GM06990 (cell line): ENCODE data around the gene DIAPH1.

Source experiments
- DNase-seq: peaks from one replicate; pipeline ENCODE4 v3.0.0-alpha.2; 2011; ENCODE audit not compliant: insufficient read length; ENCODE audit errors: extremely low read depth
- H3K27me3 ChIP-seq: replicated peaks from 2 replicates; pipeline ENCODE4 v1.6.0; 2011; ENCODE audit warnings: low read length; ENCODE audit not compliant: control insufficient read depth, insufficient read depth
- H3K36me3 ChIP-seq: 2 replicates; pipeline ENCODE4 v1.5.1; 2011; ENCODE audit warnings: low read length; ENCODE audit not compliant: control insufficient read depth, insufficient read depth
- H3K4me3 ChIP-seq: replicated peaks from 2 replicates; pipeline ENCODE4 v1.5.1; 2011; ENCODE audit warnings: low read depth, mild to moderate bottlenecking, control low read depth, low read length
- TF ChIP-seq, protein P1 (sequence below): IDR thresholded peaks from 2 replicates; pipeline ENCODE4 v1.5.1; 2011; ENCODE audit warnings: low read length, control low read depth, mild to moderate bottlenecking, inconsistent platforms; ENCODE audit not compliant: insufficient read depth, poor library complexity, severe bottlenecking

The DIAPH1 gene

DNA sequence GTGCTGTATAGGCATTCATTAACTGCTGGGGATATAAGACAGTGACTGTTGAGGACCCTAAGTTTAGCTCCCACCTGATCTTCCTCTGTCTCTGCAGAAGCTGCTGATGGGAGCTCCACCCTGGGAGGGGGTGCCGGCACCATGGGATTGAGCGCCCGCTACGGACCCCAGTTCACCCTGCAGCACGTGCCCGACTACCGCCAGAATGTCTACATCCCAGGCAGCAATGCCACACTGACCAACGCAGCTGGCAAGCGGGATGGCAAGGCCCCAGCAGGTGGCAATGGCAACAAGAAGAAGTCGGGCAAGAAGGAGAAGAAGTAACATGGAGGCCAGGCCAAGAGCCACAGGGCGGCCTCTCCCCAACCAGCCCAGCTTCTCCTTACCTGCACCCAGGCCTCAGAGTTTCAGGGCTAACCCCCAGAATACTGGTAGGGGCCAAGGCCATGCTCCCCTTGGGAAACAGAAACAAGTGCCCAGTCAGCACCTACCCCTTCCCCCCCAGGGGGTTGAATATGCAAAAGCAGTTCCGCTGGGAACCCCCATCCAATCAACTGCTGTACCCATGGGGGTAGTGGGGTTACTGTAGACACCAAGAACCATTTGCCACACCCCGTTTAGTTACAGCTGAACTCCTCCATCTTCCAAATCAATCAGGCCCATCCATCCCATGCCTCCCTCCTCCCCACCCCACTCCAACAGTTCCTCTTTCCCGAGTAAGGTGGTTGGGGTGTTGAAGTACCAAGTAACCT is 107.8 kb downstream of the DIAPH1 start:
- TF ChIP-seq, protein P1, sequence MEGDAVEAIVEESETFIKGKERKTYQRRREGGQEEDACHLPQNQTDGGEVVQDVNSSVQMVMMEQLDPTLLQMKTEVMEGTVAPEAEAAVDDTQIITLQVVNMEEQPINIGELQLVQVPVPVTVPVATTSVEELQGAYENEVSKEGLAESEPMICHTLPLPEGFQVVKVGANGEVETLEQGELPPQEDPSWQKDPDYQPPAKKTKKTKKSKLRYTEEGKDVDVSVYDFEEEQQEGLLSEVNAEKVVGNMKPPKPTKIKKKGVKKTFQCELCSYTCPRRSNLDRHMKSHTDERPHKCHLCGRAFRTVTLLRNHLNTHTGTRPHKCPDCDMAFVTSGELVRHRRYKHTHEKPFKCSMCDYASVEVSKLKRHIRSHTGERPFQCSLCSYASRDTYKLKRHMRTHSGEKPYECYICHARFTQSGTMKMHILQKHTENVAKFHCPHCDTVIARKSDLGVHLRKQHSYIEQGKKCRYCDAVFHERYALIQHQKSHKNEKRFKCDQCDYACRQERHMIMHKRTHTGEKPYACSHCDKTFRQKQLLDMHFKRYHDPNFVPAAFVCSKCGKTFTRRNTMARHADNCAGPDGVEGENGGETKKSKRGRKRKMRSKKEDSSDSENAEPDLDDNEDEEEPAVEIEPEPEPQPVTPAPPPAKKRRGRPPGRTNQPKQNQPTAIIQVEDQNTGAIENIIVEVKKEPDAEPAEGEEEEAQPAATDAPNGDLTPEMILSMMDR: no peak
- H3K36me3 ChIP-seq: peaks cover 2% of the 10 kb centered on the region; the same call in 1 of the 2 replicates
- peak; percentile 78 for DNase-seq
- H3K4me3 ChIP-seq: peak overlapping the region; percentile 67
- H3K27me3 ChIP-seq: no peaks in the 10 kb centered on the region

DNA sequence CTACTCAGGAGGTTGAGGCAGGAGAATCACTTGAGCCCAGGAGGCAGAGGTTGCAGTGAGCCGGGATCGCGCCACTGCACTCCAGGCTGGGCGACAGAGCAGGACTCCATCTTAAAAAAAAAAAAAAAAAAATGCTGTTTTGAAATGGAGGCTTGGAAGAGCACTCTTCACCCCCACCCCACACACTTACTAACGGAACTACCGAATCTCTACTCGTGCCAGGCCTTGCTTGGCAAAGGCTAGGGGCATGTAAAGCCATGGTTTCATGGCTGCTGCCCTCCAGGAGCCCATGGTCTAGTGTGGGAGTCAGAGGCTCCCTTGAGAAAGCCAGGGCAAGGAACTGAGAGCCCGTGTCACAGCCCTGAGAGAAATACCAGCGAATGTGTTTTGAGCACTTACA is 108.6 kb downstream of the DIAPH1 start:
- H3K36me3 ChIP-seq: no peaks in the 10 kb centered on the region; the same call in 1 of the 2 replicates
- peak overlapping the region; percentile 67 for H3K4me3 ChIP-seq
- DNase-seq: peak; percentile 28
- TF ChIP-seq, protein P1: no peak
- no peaks in the 10 kb centered on the region for H3K27me3 ChIP-seq

DNA sequence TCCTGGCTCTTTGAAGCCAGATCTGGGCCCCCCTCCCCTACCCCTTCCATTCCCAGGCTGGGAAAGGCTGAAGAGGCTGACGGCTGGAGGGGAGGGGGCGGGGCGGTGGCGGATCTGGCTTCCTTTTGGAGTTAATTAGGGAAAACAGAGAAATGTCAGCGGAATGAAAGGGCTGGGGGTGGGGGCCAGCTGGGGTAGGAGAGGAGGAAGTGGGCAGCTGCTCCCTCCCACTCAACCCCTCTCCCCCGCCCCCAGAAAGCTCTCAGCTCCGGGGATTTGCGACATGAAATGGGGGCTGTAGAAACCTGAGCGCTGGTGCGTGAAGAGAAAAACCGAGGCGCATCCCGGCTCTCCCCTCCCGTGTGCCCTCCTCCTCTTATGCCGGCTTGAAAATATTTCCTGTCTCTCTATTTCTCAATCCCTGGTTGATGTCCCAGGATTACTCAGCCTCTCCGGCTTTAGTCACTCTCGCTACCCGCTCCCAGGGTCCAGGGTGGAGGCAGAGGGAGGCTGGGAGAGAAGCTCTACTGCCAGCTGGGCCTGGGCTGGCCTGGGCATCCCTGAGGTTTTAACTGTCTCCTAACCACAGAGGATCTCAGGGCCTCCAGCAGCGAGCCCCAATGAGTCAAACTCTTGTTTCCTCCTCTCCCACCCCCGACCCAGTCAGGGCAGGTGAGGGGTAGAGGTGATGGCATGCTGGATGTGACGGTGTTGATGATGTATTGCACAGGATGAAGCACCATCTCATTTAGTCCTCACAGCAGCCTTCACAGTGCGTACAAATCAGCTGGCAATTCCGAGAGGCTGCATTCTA is 109.8 kb downstream of the DIAPH1 start:
- peak; percentile 75 for DNase-seq
- H3K36me3 ChIP-seq: no peaks in the 10 kb centered on the region; the same call in 1 of the 2 replicates
- H3K27me3 ChIP-seq: no peaks in the 10 kb centered on the region
- TF ChIP-seq, protein P1: no peak
- H3K4me3 ChIP-seq: peak overlapping the region; percentile 49

DNA sequence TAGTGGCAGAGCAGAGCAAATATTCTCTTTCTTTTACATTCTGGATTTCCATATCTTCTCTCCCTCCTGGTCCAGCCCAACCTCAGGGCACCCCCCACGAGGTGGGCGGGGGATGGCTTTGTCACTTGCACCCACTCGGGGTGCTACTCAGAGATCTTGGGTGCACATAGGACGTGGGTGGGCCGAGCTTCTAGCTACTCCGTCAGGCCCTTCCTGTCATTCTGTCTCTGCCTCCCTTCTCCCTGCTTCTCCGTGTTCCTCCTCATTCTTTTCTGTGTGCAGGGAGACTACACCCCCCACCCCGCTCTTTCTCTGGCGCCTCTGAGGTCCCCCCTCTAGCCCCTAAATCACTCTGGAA is 110.4 kb downstream of the DIAPH1 start:
- Histone ChIP-seq H3K36me3 (no peaks in the 10 kb centered on the region; the same call in 1 of the 2 replicates), H3K27me3 (no peaks in the 10 kb centered on the region), H3K4me3 (peak overlapping the region; percentile 49)
- TF ChIP-seq, protein P1: no peak
- peak; percentile 60 for DNase-seq

DNA sequence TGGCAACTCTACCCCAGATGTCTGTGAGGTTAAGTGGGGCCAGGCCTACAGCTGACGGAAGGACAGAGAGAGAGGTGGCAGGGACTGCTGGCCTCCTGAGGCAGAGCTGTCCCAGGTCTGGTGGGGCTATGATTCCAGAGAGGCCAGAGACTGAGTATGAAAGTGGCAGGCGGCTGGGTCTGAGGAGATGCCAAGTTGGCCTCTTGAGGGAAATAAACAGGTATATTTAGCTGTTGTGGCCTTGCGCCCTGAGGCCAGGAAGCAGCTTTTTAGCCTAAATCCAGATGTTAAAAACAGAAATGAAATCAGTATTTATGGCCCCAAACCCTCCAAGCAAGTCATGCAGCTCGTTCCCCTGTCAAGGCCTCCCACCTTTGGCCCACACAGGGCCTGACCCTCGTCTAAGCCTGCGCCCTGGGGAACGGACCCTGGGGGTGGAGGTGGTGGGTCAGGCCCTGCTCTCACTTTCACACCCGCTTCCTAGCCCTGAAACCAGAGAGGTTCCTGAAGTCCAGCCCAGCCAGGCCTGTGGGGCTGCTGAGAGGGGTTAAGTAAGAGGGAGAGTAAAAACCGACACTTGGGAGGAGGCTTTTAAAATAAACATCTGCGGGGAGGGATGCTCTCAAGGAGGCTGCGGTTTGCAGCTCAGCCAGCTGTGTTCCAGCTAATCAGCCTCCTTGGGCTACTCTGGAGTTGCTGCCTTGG is 111.3 kb downstream of the DIAPH1 start:
- no peaks in the 10 kb centered on the region for H3K27me3 ChIP-seq
- peak overlapping the region; percentile 31 for H3K4me3 ChIP-seq
- peaks cover 2% of the 10 kb centered on the region; the same call in 1 of the 2 replicates for H3K36me3 ChIP-seq
- TF ChIP-seq, protein P1: no peak
- DNase-seq: peak; percentile 74
